Inflammatory macrophage treated with lipopolysaccharide for 4 hours (primary cell): Measurements from ENCODE around the gene NFKBIA.
"Not testable (repeated sequence)": the region's sequence is repeated elsewhere in the genome, so short reads cannot be mapped to it uniquely, and the experiment has no call there.

ENCODE experiments used
- DNase-seq: peaks from one replicate; pipeline ENCODE4 v3.0.0-alpha.2; 2020

Gene NFKBIA

GRCh38 chr14:35389315-35389667, 15.3 kb downstream of the NFKBIA start:
- no peak for DNase-seq

- no peak for DNase-seq
These were observed 15.8 kb downstream of the NFKBIA start for GRCh38 chr14:35388656-35389314.

GRCh38 chr14:35387713-35388579, 16.6 kb downstream of the NFKBIA start:
- DNase-seq = no peak

GRCh38 chr14:35387219-35387618, 17.3 kb downstream of the NFKBIA start:
- DNase-seq = no peak

- DNase-seq = no peak
These were observed 17.9 kb downstream of the NFKBIA start for GRCh38 chr14:35386673-35387125.

- no peak for DNase-seq
These were observed 19.3 kb downstream of the NFKBIA start for GRCh38 chr14:35385042-35385839.

- peak; percentile 39 for DNase-seq
These were observed 20.0 kb downstream of the NFKBIA start for GRCh38 chr14:35384455-35385041.

GRCh38 chr14:35383569-35384454, 20.7 kb downstream of the NFKBIA start:
- DNase-seq = no peak

- DNase-seq = no peak
These were observed 23.8 kb downstream of the NFKBIA start for GRCh38 chr14:35380794-35381193.

GRCh38 chr14:35379234-35379933, 25.2 kb downstream of the NFKBIA start:
- not testable (repeated sequence) for DNase-seq

- DNase-seq = no peak
These were observed 25.9 kb downstream of the NFKBIA start for GRCh38 chr14:35378425-35379233.

- DNase-seq = peak; percentile 96
These were observed 29.0 kb downstream of the NFKBIA start for GRCh38 chr14:35375558-35376025.

- peak; percentile 99 for DNase-seq
These were observed 30.3 kb downstream of the NFKBIA start for GRCh38 chr14:35374263-35374712.

GRCh38 chr14:35373208-35373607, 31.3 kb downstream of the NFKBIA start:
- peak; percentile 39 for DNase-seq

GRCh38 chr14:35370969-35371368, 33.6 kb downstream of the NFKBIA start:
- no peak for DNase-seq

GRCh38 chr14:35369701-35370191, 34.8 kb downstream of the NFKBIA start:
- no peak for DNase-seq

- no peak for DNase-seq
These were observed 35.8 kb downstream of the NFKBIA start for GRCh38 chr14:35368583-35369392.

GRCh38 chr14:35368139-35368460, 36.4 kb downstream of the NFKBIA start:
- DNase-seq = no peak

- DNase-seq = no peak
These were observed 37.5 kb downstream of the NFKBIA start for GRCh38 chr14:35367056-35367372.
